Right atrium auricular region (tissue), 2 donors: ENCODE measurements around the gene RAI1. TPM values are rescaled to one million over a fixed set of nuclear protein-coding genes. Genes with fewer than 3 reads are reported as not detected.

ENCODE experiments used
- DNase-seq: peaks from one replicate; pipeline ENCODE4 v3.0.0-alpha.2; 2019; ENCODE audit warnings: low spot score
- H3K27ac ChIP-seq, 2 donors: fragments of 200-600 bp; sonication (generic); 1 replicate in 1 of 2; 2 replicates in 1 of 2; pipeline ENCODE4 v1.5.1; 2016 to 2019
- H3K27me3 ChIP-seq, 2 donors: fragments of 200-600 bp; sonication (generic); one replicate each; pipeline versions ENCODE4 v1.5.1 to v1.6.0; 2017 to 2019
- H3K36me3 ChIP-seq: fragments of 200-600 bp; sonication (generic); one replicate; pipeline ENCODE4 v1.5.1; 2016
- H3K4me1 ChIP-seq, 2 donors: fragments of 200-600 bp; sonication (generic); one replicate each; pipeline versions ENCODE4 v1.5.1 to v1.6.0; 2017 to 2019
- H3K4me3 ChIP-seq, 2 donors: fragments of 200-600 bp; sonication (generic); 1 replicate in 1 of 2; 2 replicates in 1 of 2; pipeline ENCODE4 v1.5.1; 2017 to 2019; ENCODE audit warnings: mild to moderate bottlenecking in 1 of 2, moderate library complexity in 1 of 2
- H3K9me3 ChIP-seq, 2 donors: fragments of 200-600 bp; sonication (generic); one replicate each; pipeline ENCODE4 v1.5.1; 2019
- microRNA counts, 2 donors: library from miRNA; unstranded; fragments of <30 nt; microRNA quantifications; one replicate each; lab custom pipeline; 2016 to 2017
- microRNA-seq, 2 donors: library from miRNA; unstranded; fragments of <30 nt; microRNA quantifications; one replicate each; pipeline ENCODE4, GENCODE V29; 2016 to 2017; ENCODE audit warnings: borderline number of aligned reads in 2 of 2, borderline replicate concordance in 1 of 2
- total RNA-seq, 2 donors: library from RNA; depleted of rRNA; stranded (reverse); fragments of >200 nt; gene quantifications; one replicate each; pipeline ENCODE4 v1.1.0, GENCODE V29; 2016
- TF ChIP-seq, protein P1 (sequence below), 2 donors: fragments of 200-600 bp; sonication (generic); IDR thresholded peaks; one replicate each; pipeline ENCODE4 v1.5.1; 2019; ENCODE audit warnings: antibody characterized with exemption in 2 of 2

The RAI1 gene
- total RNA-seq, 2 donors from 2014 or later, result 23.8 to 24.9 TPM

DNA sequence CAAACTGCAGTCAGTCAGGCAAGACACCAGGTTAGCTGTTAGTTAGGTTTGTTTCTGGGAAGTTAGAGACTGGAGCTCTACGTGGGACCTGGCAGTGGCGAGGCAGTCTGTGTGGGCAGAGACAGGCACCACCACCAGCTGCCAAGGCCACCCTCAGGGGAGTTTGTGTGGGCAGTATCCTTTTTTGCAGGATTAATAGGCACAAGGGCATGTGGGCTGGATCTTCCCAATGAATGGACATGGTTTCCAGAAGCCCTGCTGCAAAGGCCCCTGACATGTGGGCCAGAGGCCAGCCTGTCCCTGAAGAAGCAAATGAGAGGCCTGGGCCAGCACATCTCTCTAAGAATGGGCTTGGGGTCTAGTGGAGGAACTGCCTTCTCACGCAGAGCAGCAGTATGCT lies 174.7 kb downstream of the RAI1 start:
- H3K4me3 ChIP-seq, result no peak overlapping the region
- no peaks in the 10 kb centered on the region for H3K9me3 ChIP-seq
- peaks cover 5% of the 10 kb centered on the region for H3K36me3 ChIP-seq
- peaks cover 0 to 36% of the 10 kb centered on the region in 2 donors for H3K4me1 ChIP-seq
- TF ChIP-seq, protein P1, sequence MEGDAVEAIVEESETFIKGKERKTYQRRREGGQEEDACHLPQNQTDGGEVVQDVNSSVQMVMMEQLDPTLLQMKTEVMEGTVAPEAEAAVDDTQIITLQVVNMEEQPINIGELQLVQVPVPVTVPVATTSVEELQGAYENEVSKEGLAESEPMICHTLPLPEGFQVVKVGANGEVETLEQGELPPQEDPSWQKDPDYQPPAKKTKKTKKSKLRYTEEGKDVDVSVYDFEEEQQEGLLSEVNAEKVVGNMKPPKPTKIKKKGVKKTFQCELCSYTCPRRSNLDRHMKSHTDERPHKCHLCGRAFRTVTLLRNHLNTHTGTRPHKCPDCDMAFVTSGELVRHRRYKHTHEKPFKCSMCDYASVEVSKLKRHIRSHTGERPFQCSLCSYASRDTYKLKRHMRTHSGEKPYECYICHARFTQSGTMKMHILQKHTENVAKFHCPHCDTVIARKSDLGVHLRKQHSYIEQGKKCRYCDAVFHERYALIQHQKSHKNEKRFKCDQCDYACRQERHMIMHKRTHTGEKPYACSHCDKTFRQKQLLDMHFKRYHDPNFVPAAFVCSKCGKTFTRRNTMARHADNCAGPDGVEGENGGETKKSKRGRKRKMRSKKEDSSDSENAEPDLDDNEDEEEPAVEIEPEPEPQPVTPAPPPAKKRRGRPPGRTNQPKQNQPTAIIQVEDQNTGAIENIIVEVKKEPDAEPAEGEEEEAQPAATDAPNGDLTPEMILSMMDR (IDR thresholded peaks at IDR 0.05), result no peak
- H3K27ac ChIP-seq, result no peak overlapping the region
- no peaks in the 10 kb centered on the region for H3K27me3 ChIP-seq
- no peak for DNase-seq

DNA sequence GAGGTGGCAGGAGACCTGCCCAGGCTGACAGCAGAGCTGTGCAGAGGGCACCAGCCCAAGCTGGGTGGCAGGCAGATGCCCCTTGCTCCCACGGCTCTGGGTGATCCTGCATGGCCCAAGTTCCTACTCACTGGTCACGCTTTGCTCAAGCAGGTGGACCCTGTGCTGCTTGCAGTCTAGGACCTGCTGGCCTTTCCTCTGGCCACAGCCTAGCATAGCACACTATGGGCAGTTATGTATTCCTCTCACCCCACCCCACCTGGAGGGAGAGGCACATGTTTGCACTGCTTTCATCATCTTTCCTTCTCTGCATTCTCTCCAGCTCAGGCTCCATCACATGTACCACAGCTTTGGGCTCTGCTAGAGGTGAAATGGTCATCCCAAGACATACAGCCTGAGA lies 175.1 kb downstream of the RAI1 start:
- no peaks in the 10 kb centered on the region for H3K27me3 ChIP-seq
- DNase-seq, result no peak
- H3K4me3 ChIP-seq, result no peak overlapping the region
- H3K36me3 ChIP-seq, result peaks cover 9% of the 10 kb centered on the region
- H3K27ac ChIP-seq, result no peak overlapping the region
- no peaks in the 10 kb centered on the region for H3K9me3 ChIP-seq
- TF ChIP-seq, protein P1 (IDR thresholded peaks at IDR 0.05), result no peak
- H3K4me1 ChIP-seq, result peaks cover 0 to 32% of the 10 kb centered on the region in 2 donors

DNA sequence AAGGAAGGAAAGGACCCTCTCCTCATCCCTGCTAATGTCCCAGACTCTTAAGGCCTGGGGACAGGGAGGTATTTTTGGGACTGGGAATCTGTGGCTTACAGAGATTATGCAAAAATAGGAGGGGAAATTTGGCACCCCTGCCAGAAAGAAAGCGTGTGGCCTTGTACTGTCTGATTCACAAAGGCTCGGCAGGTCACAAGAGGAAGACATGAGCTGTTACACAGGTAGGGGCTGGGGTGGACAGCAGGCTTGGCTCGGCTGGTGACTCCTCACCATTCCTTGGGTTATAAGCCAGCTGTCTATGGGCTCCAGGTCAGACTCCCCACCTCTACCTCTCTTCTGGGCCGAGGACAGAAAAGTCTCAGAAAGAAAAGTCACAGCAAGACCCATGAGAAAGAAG lies 176.2 kb downstream of the RAI1 start:
- H3K27ac ChIP-seq, result no peak overlapping the region
- H3K27me3 ChIP-seq, result no peaks in the 10 kb centered on the region
- peaks cover 0 to 29% of the 10 kb centered on the region in 2 donors for H3K4me1 ChIP-seq
- TF ChIP-seq, protein P1 (IDR thresholded peaks at IDR 0.05), result no peak
- H3K4me3 ChIP-seq, result no peak overlapping the region
- no peak for DNase-seq
- no peaks in the 10 kb centered on the region for H3K9me3 ChIP-seq
- peaks cover 21% of the 10 kb centered on the region for H3K36me3 ChIP-seq

DNA sequence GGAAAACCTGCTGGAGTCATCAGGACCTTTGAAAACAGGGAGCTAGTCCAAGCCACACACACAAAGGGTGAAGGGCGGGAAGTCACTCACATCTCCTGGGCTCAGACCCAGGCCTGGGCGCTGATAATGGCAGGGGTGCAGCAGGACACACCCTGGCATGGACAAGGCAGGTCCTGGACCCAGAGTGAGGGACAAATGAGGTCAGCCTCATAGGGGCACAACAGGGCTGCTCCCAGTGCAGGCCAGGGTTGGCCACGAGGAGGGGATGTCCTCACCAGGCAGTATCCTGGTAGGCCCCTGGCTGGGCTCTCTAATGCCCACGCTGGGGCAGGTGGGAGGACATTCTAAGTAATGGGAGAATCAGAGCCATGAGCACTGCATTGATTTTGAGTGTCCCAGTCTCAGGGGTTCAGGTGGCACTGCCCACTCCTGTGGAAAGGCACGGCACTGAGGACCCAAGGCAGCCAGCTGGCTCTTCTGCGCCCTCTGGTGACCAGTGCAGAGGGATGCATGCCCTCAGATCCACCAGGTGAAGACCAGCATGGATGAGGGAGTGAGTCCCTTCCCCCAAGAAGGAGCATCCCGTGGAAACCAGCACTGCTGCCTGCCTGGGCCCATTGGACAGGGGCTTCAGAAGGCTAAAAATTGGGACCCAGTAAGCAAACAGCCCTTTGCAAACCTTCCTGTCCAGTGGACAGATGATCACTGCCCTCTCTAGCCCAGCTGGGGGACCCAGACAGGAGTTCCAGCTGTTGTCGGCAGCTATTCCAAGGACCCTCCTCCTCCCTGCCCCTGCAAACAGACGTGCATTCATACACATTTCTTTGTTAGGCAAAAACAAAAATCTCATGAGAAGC lies 178.9 kb downstream of the RAI1 start:
- Histone ChIP-seq H3K36me3 (peaks cover 24% of the 10 kb centered on the region), H3K4me3 (no peak overlapping the region), H3K4me1 (peaks cover 0 to 24% of the 10 kb centered on the region in 2 donors), H3K9me3 (no peaks in the 10 kb centered on the region), H3K27ac (peak overlapping the region; percentile 19 to 32), H3K27me3 (no peaks in the 10 kb centered on the region)
- no peak for DNase-seq
- TF ChIP-seq, protein P1 (IDR thresholded peaks at IDR 0.05), result peak; percentile 92 to 98

DNA sequence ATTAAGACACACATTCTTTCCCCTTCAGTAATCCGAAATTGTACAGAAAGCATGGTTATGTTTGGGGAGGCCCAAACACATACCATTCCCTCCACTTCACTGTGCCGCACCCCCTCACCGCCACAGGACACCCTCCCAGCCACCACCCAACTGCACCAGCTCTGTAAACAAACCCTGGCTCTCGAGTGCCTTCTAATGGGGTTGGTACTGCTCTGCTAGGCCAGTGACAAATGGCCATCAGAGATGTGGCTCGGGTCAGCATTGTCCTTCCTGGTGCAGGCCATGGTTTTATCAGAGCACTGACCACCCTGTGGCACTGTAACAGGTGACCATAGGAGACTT lies 179.5 kb downstream of the RAI1 start:
- Histone ChIP-seq H3K27me3 (no peaks in the 10 kb centered on the region), H3K4me1 (peaks cover 0 to 24% of the 10 kb centered on the region in 2 donors), H3K4me3 (no peak overlapping the region), H3K27ac (no peak overlapping the region), H3K9me3 (no peaks in the 10 kb centered on the region), H3K36me3 (peaks cover 24% of the 10 kb centered on the region)
- TF ChIP-seq, protein P1 (IDR thresholded peaks at IDR 0.05), result no peak
- no peak for DNase-seq

MicroRNAs within 50 kb of the gene (microRNA counts, 767-probe panel; counts per million panel counts)
- 0 to 31.0 counts per million in 2 donors for microRNA hsa-miR-33b-5p (lab: Ali Mortazavi, UCI)

Small RNAs within 50 kb of the gene (microRNA-seq; reads per million reads assigned to microRNA genes)
- 4.2 to 12.7 reads per million in 2 donors for gene MIR33B
- 1.4 to 2.1 reads per million in 2 donors for gene MIR6777

Other genes starting within 250 kb of the RAI1 start
- 10 to 100 TPM; 36.7 to 41.0 TPM for gene MED9, start 204.5 kb upstream of the RAI1 start, total RNA-seq
- 100 to 1,000 TPM in 1 of 2 donors, 10 to 100 TPM in 1; 37.9 to 131 TPM for gene RASD1, start 185.1 kb upstream of the RAI1 start, total RNA-seq
- 10 to 100 TPM; 27.8 to 37.7 TPM for gene PEMT, start 89.8 kb upstream of the RAI1 start, total RNA-seq
- gene SREBF1, start 155.5 kb downstream of the RAI1 start, total RNA-seq, result 10 to 100 TPM; 17.0 to 29.8 TPM